ENCODE measurements around the gene EML2. TPM values are rescaled to one million over a fixed set of nuclear protein-coding genes. Genes with fewer than 3 reads are reported as not detected.
A peak's percentile ranks its signal among the peaks of the same experiment; 100 is the strongest.

Gene EML2
- total and polyA plus RNA-seq, 2 donors from 2014 or later: 36.6 to 93.8 TPM

- Histone ChIP-seq H3K36me3 (ENCODE audit: control insufficient read depth in 2 of 3, insufficient read depth in 3 of 3, low read length in 3 of 3) (no peaks in the 10 kb centered on the region), H3K27me3 (ENCODE audit: control insufficient read depth, insufficient read depth, low read length) (peaks cover 3% of the 10 kb centered on the region), H3K4me1 (ENCODE audit: control insufficient read depth in 2 of 3, insufficient read depth in 2 of 3, low read depth in 1 of 3, low read length in 3 of 3) (peaks cover 0 to 13% (median 7%) of the 10 kb centered on the region in 3 donors), H3K9me3 (ENCODE audit: control insufficient read depth in 2 of 3, insufficient read depth in 1 of 3, low read length in 3 of 3) (no peaks in the 10 kb centered on the region), H3K9ac (ENCODE audit: low read length in 3 of 3) (no peak overlapping the region), H3K27ac (ENCODE audit: low read depth in 2 of 2, low read length in 2 of 2) (no peak overlapping the region), H3K4me3 (ENCODE audit: low read length in 3 of 3) (no peak overlapping the region)
- DNase-seq (no peak), FAIRE-seq (no peak)
- no peak for TF ChIP-seq CTCF (IDR thresholded peaks at IDR 0.05; ENCODE audit: borderline replicate concordance, extremely low read depth, insufficient read depth)
- intact Hi-C loops (cut with DNase I): no loop called here
Measured at GRCh38 chr19:45643927-45644771, 5.0 kb upstream of the EML2 start.

- intact Hi-C loops (cut with DNase I): no loop called here
- FAIRE-seq: no peak
- no peak overlapping the region for H3K27ac ChIP-seq (ENCODE audit: low read depth in 2 of 2, low read length in 2 of 2)
Measured at GRCh38 chr19:45643024-45643926, 4.1 kb upstream of the EML2 start.

More at GRCh38 chr19:45643024-45643926, 4.1 kb upstream of the EML2 start:
- no peak overlapping the region for H3K4me3 ChIP-seq (ENCODE audit: low read length in 3 of 3)
- peaks cover 0 to 19% (median 8%) of the 10 kb centered on the region in 3 donors for H3K4me1 ChIP-seq (ENCODE audit: control insufficient read depth in 2 of 3, insufficient read depth in 2 of 3, low read depth in 1 of 3, low read length in 3 of 3)
- peak; percentile 99 for TF ChIP-seq CTCF (IDR thresholded peaks at IDR 0.05; ENCODE audit: borderline replicate concordance, extremely low read depth, insufficient read depth)
- DNase-seq: peak; percentile 89 to 92 (median 91)
- H3K36me3 ChIP-seq (ENCODE audit: control insufficient read depth in 2 of 3, insufficient read depth in 3 of 3, low read length in 3 of 3): no peaks in the 10 kb centered on the region
- H3K9ac ChIP-seq (ENCODE audit: low read length in 3 of 3): no peak overlapping the region
- no peaks in the 10 kb centered on the region for H3K9me3 ChIP-seq (ENCODE audit: control insufficient read depth in 2 of 3, insufficient read depth in 1 of 3, low read length in 3 of 3)
- peaks cover 3% of the 10 kb centered on the region for H3K27me3 ChIP-seq (ENCODE audit: control insufficient read depth, insufficient read depth, low read length)
